HEK293 (cell line): Measurements from ENCODE around the gene HES7.

ENCODE experiments used
- BCL11A ChIP-seq: fragments of 450-650 bp; formaldehyde crosslinking; IDR thresholded peaks from 2 replicates; pipeline ENCODE4 v1.5.1; 2016; ENCODE audit warnings: low read depth, missing biosample characterization, missing genetic modification characterization
- EGR2 ChIP-seq: fragments of 450-650 bp; formaldehyde crosslinking; IDR thresholded peaks from 2 replicates; pipeline ENCODE4 v1.5.1; 2016; ENCODE audit warnings: low read depth, missing biosample characterization, missing genetic modification characterization
- GLI4 ChIP-seq: fragments of 450-650 bp; formaldehyde crosslinking; IDR thresholded peaks from 2 replicates; pipeline ENCODE4 v1.5.1; 2016; ENCODE audit warnings: missing biosample characterization, missing genetic modification characterization
- KLF1 ChIP-seq: fragments of 450-650 bp; formaldehyde crosslinking; IDR thresholded peaks from 2 replicates; pipeline ENCODE4 v1.5.1; 2016; ENCODE audit warnings: missing biosample characterization, missing genetic modification characterization
- KLF10 ChIP-seq: fragments of 450-650 bp; IDR thresholded peaks from 2 replicates; pipeline ENCODE4 v1.5.1; 2018; ENCODE audit warnings: missing biosample characterization, mild to moderate bottlenecking, missing genetic modification characterization
- KLF7 ChIP-seq: fragments of 450-650 bp; formaldehyde crosslinking; IDR thresholded peaks from 2 replicates; pipeline ENCODE4 v1.5.1; 2016; ENCODE audit warnings: missing biosample characterization, missing genetic modification characterization, borderline replicate concordance
- OSR2 ChIP-seq: fragments of 450-650 bp; formaldehyde crosslinking; IDR thresholded peaks from 2 replicates; pipeline ENCODE4 v1.5.1; 2016; ENCODE audit warnings: missing biosample characterization, missing genetic modification characterization
- OVOL3 ChIP-seq: fragments of 450-650 bp; formaldehyde crosslinking; IDR thresholded peaks from 2 replicates; pipeline ENCODE4 v1.5.1; 2016; ENCODE audit warnings: missing biosample characterization, missing genetic modification characterization
- PBX3 ChIP-seq: sonication (generic); formaldehyde crosslinking; IDR thresholded peaks from 2 replicates; pipeline ENCODE4 v1.8.1; 2022; ENCODE audit warnings: mild to moderate bottlenecking, moderate library complexity, missing genetic modification reagents
- SCRT1 ChIP-seq: fragments of 450-650 bp; formaldehyde crosslinking; IDR thresholded peaks from 2 replicates; pipeline ENCODE4 v1.5.1; 2016; ENCODE audit warnings: missing biosample characterization, missing genetic modification characterization, borderline replicate concordance
- SETDB1 ChIP-seq: IDR thresholded peaks from one replicate; pipeline ENCODE4 v1.6.1; 2017; ENCODE audit warnings: mild to moderate bottlenecking, low read length, moderate library complexity, mixed read lengths; ENCODE audit not compliant: insufficient read length
- SP7 ChIP-seq: fragments of 450-650 bp; formaldehyde crosslinking; IDR thresholded peaks from 2 replicates; pipeline ENCODE4 v1.5.1; 2016; ENCODE audit warnings: missing biosample characterization, missing genetic modification characterization
- YY2 ChIP-seq: fragments of 450-650 bp; formaldehyde crosslinking; IDR thresholded peaks from 2 replicates; pipeline ENCODE4 v1.5.1; 2016; ENCODE audit warnings: missing biosample characterization, missing genetic modification characterization
- ZBTB26 ChIP-seq: fragments of 450-650 bp; formaldehyde crosslinking; optimal IDR thresholded peaks from 2 replicates; pipeline ENCODE3; 2016; ENCODE audit warnings: missing biosample characterization, mild to moderate bottlenecking, missing genetic modification characterization
- ZEB2 ChIP-seq: fragments of 450-650 bp; formaldehyde crosslinking; IDR thresholded peaks from 2 replicates; pipeline ENCODE4 v1.5.1; 2016; ENCODE audit warnings: missing biosample characterization, missing genetic modification characterization
- ZFHX2 ChIP-seq: fragments of 450-650 bp; formaldehyde crosslinking; conservative IDR thresholded peaks from 2 replicates; pipeline ENCODE4 v1.5.1; 2016; ENCODE audit warnings: missing biosample characterization, missing genetic modification characterization
- ZNF174 ChIP-seq: fragments of 450-650 bp; formaldehyde crosslinking; IDR thresholded peaks from 2 replicates; pipeline ENCODE4 v1.5.0; 2017; ENCODE audit warnings: missing biosample characterization, mild to moderate bottlenecking, missing genetic modification characterization
- ZNF184 ChIP-seq: fragments of 450-650 bp; IDR thresholded peaks from 2 replicates; pipeline ENCODE4 v1.5.1; 2018; ENCODE audit warnings: missing biosample characterization, mild to moderate bottlenecking, missing genetic modification characterization
- ZNF19 ChIP-seq: fragments of 450-650 bp; formaldehyde crosslinking; IDR thresholded peaks from 2 replicates; pipeline ENCODE4; 2016; ENCODE audit warnings: missing biosample characterization, missing genetic modification characterization, low read depth
- ZNF221 ChIP-seq: fragments of 450-650 bp; formaldehyde crosslinking; IDR thresholded peaks from 2 replicates; pipeline ENCODE4 v1.5.1; 2017; ENCODE audit warnings: missing biosample characterization, missing genetic modification characterization, borderline replicate concordance
- ZNF274 ChIP-seq, 2 experiments: fragments of 200-500 bp in 1 of 2; fragments of 450-650 bp in 1 of 2; sonication (Bioruptor generic) in 1 of 2; formaldehyde crosslinking in 1 of 2; IDR thresholded peaks; 2 replicates each; pipeline versions ENCODE4 v1.5.1 to v1.6.1; 2014 to 2016; ENCODE audit warnings: borderline replicate concordance in 1 of 2, inconsistent platforms in 1 of 2, low read length in 1 of 2, missing biosample characterization in 1 of 2, missing genetic modification characterization in 1 of 2
- ZNF302 ChIP-seq: fragments of 450-650 bp; formaldehyde crosslinking; IDR thresholded peaks from 2 replicates; pipeline ENCODE4 v1.5.1; 2016; ENCODE audit warnings: missing biosample characterization, missing genetic modification characterization, low read depth
- ZNF521 ChIP-seq: fragments of 450-650 bp; formaldehyde crosslinking; IDR thresholded peaks from 2 replicates; pipeline ENCODE4 v1.5.1; 2017; ENCODE audit warnings: missing biosample characterization, mild to moderate bottlenecking, missing genetic modification characterization
- ZNF548 ChIP-seq: fragments of 450-650 bp; formaldehyde crosslinking; IDR thresholded peaks from 2 replicates; pipeline ENCODE4 v1.5.1; 2016; ENCODE audit warnings: missing biosample characterization, missing genetic modification characterization
- ZNF600 ChIP-seq: fragments of 450-650 bp; formaldehyde crosslinking; IDR thresholded peaks from 2 replicates; pipeline ENCODE4 v1.5.1; 2016; ENCODE audit warnings: missing biosample characterization, missing genetic modification characterization
- ZNF621 ChIP-seq: fragments of 450-650 bp; formaldehyde crosslinking; IDR thresholded peaks from 2 replicates; pipeline ENCODE4 v1.5.1; 2017; ENCODE audit warnings: missing biosample characterization, missing genetic modification characterization
- ZNF623 ChIP-seq: fragments of 450-650 bp; formaldehyde crosslinking; IDR thresholded peaks from 2 replicates; pipeline ENCODE4 v1.5.1; 2016; ENCODE audit warnings: missing biosample characterization, missing genetic modification characterization
- ZNF645 ChIP-seq: fragments of 450-650 bp; formaldehyde crosslinking; IDR thresholded peaks from 2 replicates; pipeline ENCODE4; 2016; ENCODE audit warnings: missing biosample characterization, missing genetic modification characterization
- ZNF660 ChIP-seq: fragments of 450-650 bp; IDR thresholded peaks from 2 replicates; pipeline ENCODE4 v1.5.1; 2018; ENCODE audit warnings: missing biosample characterization, mild to moderate bottlenecking, missing genetic modification characterization
- ZNF664 ChIP-seq: fragments of 450-650 bp; formaldehyde crosslinking; IDR thresholded peaks from 2 replicates; pipeline ENCODE4 v1.5.1; 2016; ENCODE audit warnings: missing biosample characterization, missing genetic modification characterization
- ZNF677 ChIP-seq: fragments of 450-650 bp; IDR thresholded peaks from 2 replicates; pipeline ENCODE4 v1.5.0; 2018; ENCODE audit warnings: missing biosample characterization, mild to moderate bottlenecking, missing genetic modification characterization, moderate library complexity
- ZNF76 ChIP-seq: fragments of 450-650 bp; formaldehyde crosslinking; IDR thresholded peaks from 2 replicates; pipeline ENCODE4; 2016; ENCODE audit warnings: low read depth, missing biosample characterization, missing genetic modification characterization, borderline replicate concordance
- ZNF768 ChIP-seq: fragments of 450-650 bp; formaldehyde crosslinking; IDR thresholded peaks from 2 replicates; pipeline ENCODE4 v1.5.1; 2018; ENCODE audit warnings: missing biosample characterization, mild to moderate bottlenecking, missing genetic modification characterization
- ZNF777 ChIP-seq: fragments of 450-650 bp; formaldehyde crosslinking; IDR thresholded peaks from 2 replicates; pipeline ENCODE4 v1.5.1; 2017; ENCODE audit warnings: missing biosample characterization, missing genetic modification characterization, borderline replicate concordance
- ZNF785 ChIP-seq: fragments of 450-650 bp; formaldehyde crosslinking; IDR thresholded peaks from 2 replicates; pipeline ENCODE4 v1.5.1; 2016; ENCODE audit warnings: missing biosample characterization, missing genetic modification characterization
- ZNF792 ChIP-seq: fragments of 450-650 bp; formaldehyde crosslinking; IDR thresholded peaks from 2 replicates; pipeline ENCODE4 v1.5.1; 2016; ENCODE audit warnings: missing biosample characterization, missing genetic modification characterization
- ZSCAN16 ChIP-seq: fragments of 450-650 bp; formaldehyde crosslinking; IDR thresholded peaks from 2 replicates; pipeline ENCODE4 v1.5.1; 2016; ENCODE audit warnings: missing biosample characterization, missing genetic modification characterization
- ZSCAN18 ChIP-seq: fragments of 450-650 bp; formaldehyde crosslinking; IDR thresholded peaks from 2 replicates; pipeline ENCODE4 v1.5.1; 2016; ENCODE audit warnings: missing biosample characterization, missing genetic modification characterization

HES7 gene

DNA sequence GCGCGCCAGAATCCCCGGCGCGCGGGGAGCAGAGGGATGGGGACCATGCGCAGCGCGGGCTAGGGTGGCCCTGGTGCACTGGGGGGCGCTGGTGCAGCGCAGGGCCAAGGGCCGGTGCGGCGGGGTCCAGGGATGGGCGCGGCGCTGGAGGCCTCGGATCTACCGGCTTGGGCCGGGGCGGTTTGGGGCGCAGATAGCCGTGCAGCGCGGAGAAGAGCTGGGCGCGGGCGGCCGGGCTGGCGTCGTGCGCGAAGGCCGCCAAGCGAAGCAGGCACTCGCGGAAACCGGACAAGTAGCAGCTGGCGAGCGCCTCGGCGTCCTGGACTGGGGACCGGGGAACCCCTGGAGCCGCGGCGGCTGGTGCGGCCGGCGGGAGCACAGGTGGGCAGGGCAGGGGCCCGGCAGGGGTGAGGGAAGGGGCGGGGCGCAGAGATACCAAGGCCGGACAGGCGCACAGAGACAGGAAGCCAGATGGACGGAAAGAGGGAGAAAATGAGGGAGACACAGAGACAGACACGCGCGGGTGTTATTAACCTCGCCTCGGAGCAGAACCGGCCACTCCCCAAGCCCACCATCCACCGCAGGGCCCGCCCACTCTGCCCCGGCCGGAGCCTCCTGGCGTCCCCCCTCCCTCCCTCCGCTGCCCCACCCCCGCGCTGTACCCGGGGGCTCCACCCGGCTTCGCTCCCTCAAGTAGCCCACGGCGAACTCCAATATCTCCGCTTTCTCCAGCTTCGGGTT is 2.1 kb downstream of the HES7 start (continued):
- peak; percentile 19; the same call in 1 of the 2 replicates for TF ChIP-seq BCL11A
- TF ChIP-seq KLF7 (tag by site-specific recombination), result peak; percentile 61; the same call in 1 of the 2 replicates
- no peak for TF ChIP-seq ZNF621 (tag by site-specific recombination)
- TF ChIP-seq ZNF664, result no peak
- TF ChIP-seq ZNF302 (tag by site-specific recombination), result no peak
- no peak for TF ChIP-seq PBX3 (CRISPR knock-in tag)
- peak; percentile 21; the same call in 1 of the 2 replicates for TF ChIP-seq ZNF76 (tag by site-specific recombination)
- TF ChIP-seq ZNF221 (tag by site-specific recombination), result no peak
- TF ChIP-seq EGR2 (tag by site-specific recombination), result peak; percentile 56; the same call in 1 of the 2 replicates
- peak; percentile 14; the same call in 1 of the 2 replicates for TF ChIP-seq OSR2 (tag by site-specific recombination)
- TF ChIP-seq ZBTB26, result peak; percentile 90
- TF ChIP-seq ZNF777, result no peak
- TF ChIP-seq ZSCAN16 (tag by site-specific recombination), result no peak
- TF ChIP-seq GLI4 (tag by site-specific recombination), result no peak
- TF ChIP-seq ZNF677 (tag by site-specific recombination), result no peak
- TF ChIP-seq ZNF785 (tag by site-specific recombination), result 0 out of 2 replicates have a peak, but pooled peaks have one; percentile 47
- no peak for TF ChIP-seq ZNF548 (tag by site-specific recombination)
- TF ChIP-seq ZNF521 (tag by site-specific recombination), result no peak
- TF ChIP-seq ZNF645, result no peak
- peak; percentile 83 for TF ChIP-seq KLF1 (tag by site-specific recombination)
- TF ChIP-seq ZNF600 (tag by site-specific recombination), result peak; percentile 80
- TF ChIP-seq SCRT1 (tag by site-specific recombination), result no peak
- TF ChIP-seq ZNF274 (IDR thresholded peaks at IDR 0.05; ENCODE audit: low read length), result no peak
- TF ChIP-seq ZNF274 (tag by site-specific recombination; IDR thresholded peaks at IDR 0.05; ENCODE audit: borderline replicate concordance), result no peak
- no peak for TF ChIP-seq SETDB1
- TF ChIP-seq ZNF174 (tag by site-specific recombination), result no peak
- TF ChIP-seq ZFHX2 (tag by site-specific recombination), result peak; percentile 75
- TF ChIP-seq ZNF660, result peak; percentile 78
- no peak for TF ChIP-seq ZNF184 (tag by site-specific recombination)
- no peak for TF ChIP-seq OVOL3 (tag by site-specific recombination)
- TF ChIP-seq YY2, result no peak
- no peak for TF ChIP-seq ZNF768 (tag by site-specific recombination)
- peak; percentile 73 for TF ChIP-seq ZEB2 (tag by site-specific recombination)
- TF ChIP-seq ZNF792 (tag by site-specific recombination), result no peak
- no peak for TF ChIP-seq ZNF623 (tag by site-specific recombination)
- no peak for TF ChIP-seq ZNF19 (tag by site-specific recombination)
- TF ChIP-seq KLF10 (tag by site-specific recombination), result peak; percentile 99
- peak; percentile 70 for TF ChIP-seq SP7 (tag by site-specific recombination)
- no peak for TF ChIP-seq ZSCAN18 (tag by site-specific recombination)
